NCI-H226 (cell line): ENCODE data around the gene ZMIZ1.
"Not testable (repeated sequence)": the region's sequence is repeated elsewhere in the genome, so short reads cannot be mapped to it uniquely, and the experiment has no call there.

ENCODE experiments used
- DNase-seq: peaks from one replicate; pipeline ENCODE4 v3.0.0-alpha.2; 2015

The ZMIZ1 gene

GRCh38 chr10:79274279-79275104 lies 205.7 kb downstream of the ZMIZ1 start:
- DNase-seq: no peak

- DNase-seq: no peak
Observed at GRCh38 chr10:79275105-79275430, 206.3 kb downstream of the ZMIZ1 start.

- no peak for DNase-seq
Observed at GRCh38 chr10:79275431-79275851, 206.7 kb downstream of the ZMIZ1 start.

- DNase-seq: no peak
Observed at GRCh38 chr10:79277579-79278269, 209.0 kb downstream of the ZMIZ1 start.

GRCh38 chr10:79279047-79279446 lies 210.3 kb downstream of the ZMIZ1 start:
- not testable (repeated sequence) for DNase-seq

- DNase-seq: no peak
Observed at GRCh38 chr10:79280956-79281355, 212.2 kb downstream of the ZMIZ1 start.

GRCh38 chr10:79282388-79282787 lies 213.6 kb downstream of the ZMIZ1 start:
- DNase-seq: no peak

- DNase-seq: no peak
Observed at GRCh38 chr10:79283616-79284015, 214.8 kb downstream of the ZMIZ1 start.

- no peak for DNase-seq
Observed at GRCh38 chr10:79284158-79284871, 215.5 kb downstream of the ZMIZ1 start.

GRCh38 chr10:79285315-79286197 lies 216.8 kb downstream of the ZMIZ1 start:
- no peak for DNase-seq

- no peak for DNase-seq
Observed at GRCh38 chr10:79286318-79286951, 217.7 kb downstream of the ZMIZ1 start.

- no peak for DNase-seq
Observed at GRCh38 chr10:79287973-79288723, 219.4 kb downstream of the ZMIZ1 start.

GRCh38 chr10:79289801-79290200 lies 221.0 kb downstream of the ZMIZ1 start:
- DNase-seq: no peak

GRCh38 chr10:79292026-79292766 lies 223.4 kb downstream of the ZMIZ1 start:
- DNase-seq: no peak

- DNase-seq: no peak
Observed at GRCh38 chr10:79292891-79293746, 224.4 kb downstream of the ZMIZ1 start.

- peak; percentile 53 for DNase-seq
Observed at GRCh38 chr10:79293841-79294581, 225.2 kb downstream of the ZMIZ1 start.

GRCh38 chr10:79295563-79295962 lies 226.8 kb downstream of the ZMIZ1 start:
- DNase-seq: no peak

GRCh38 chr10:79296431-79296830 lies 227.7 kb downstream of the ZMIZ1 start:
- DNase-seq: no peak
